Smooth muscle cell (in vitro differentiated cells): ENCODE results near the gene LTBP4. TPM values are rescaled to one million over a fixed set of nuclear protein-coding genes. Genes with fewer than 3 reads are reported as not detected.
A peak's percentile ranks its signal among the peaks of the same experiment; 100 is the strongest.

Source experiments
- DNase-seq: peaks from one replicate; lab custom pipeline; 2025; ENCODE audit not compliant: unreplicated experiment; lab: John Stamatoyannopoulos, UW
- H2AFZ ChIP-seq: fragments of 200-600 bp; sonication (generic); 2 replicates; pipeline ENCODE4 v1.6.0; 2016; ENCODE audit warnings: antibody characterized with exemption, low read depth, mild to moderate bottlenecking
- H3F3A ChIP-seq: fragments of 200-600 bp; sonication (generic); 2 replicates; pipeline ENCODE4 v1.6.0; 2017; ENCODE audit warnings: antibody characterized with exemption, low read depth
- H3K27ac ChIP-seq: fragments of 200-600 bp; sonication (generic); 2 replicates; pipeline ENCODE4 v1.5.1; 2016; ENCODE audit warnings: low read depth, mild to moderate bottlenecking
- H3K27me3 ChIP-seq: fragments of 200-600 bp; sonication (generic); 2 replicates; pipeline ENCODE4 v1.6.1; 2016; ENCODE audit warnings: low read depth, mild to moderate bottlenecking
- H3K36me3 ChIP-seq: fragments of 200-600 bp; sonication (generic); 2 replicates; pipeline ENCODE4 v1.5.1; 2016; ENCODE audit warnings: low read depth
- H3K4me1 ChIP-seq: fragments of 200-600 bp; sonication (generic); 2 replicates; pipeline ENCODE4 v1.5.1; 2016; ENCODE audit warnings: low read depth
- H3K4me2 ChIP-seq: fragments of 200-600 bp; sonication (generic); 2 replicates; pipeline ENCODE4 v1.6.0; 2016; ENCODE audit warnings: mild to moderate bottlenecking
- H3K4me3 ChIP-seq: fragments of 200-600 bp; sonication (generic); 2 replicates; pipeline ENCODE4 v1.5.1; 2016; ENCODE audit warnings: mild to moderate bottlenecking
- H3K79me2 ChIP-seq: fragments of 200-600 bp; sonication (generic); 2 replicates; pipeline ENCODE4 v1.6.0; 2016; ENCODE audit warnings: low read depth, mild to moderate bottlenecking
- H3K9ac ChIP-seq: fragments of 200-600 bp; sonication (generic); 2 replicates; pipeline ENCODE4 v1.6.0; 2016; ENCODE audit warnings: low read depth
- H3K9me3 ChIP-seq: fragments of 200-600 bp; sonication (generic); replicated peaks from 2 replicates; pipeline ENCODE4 v1.5.1; 2016; ENCODE audit warnings: low read depth
- H4K20me1 ChIP-seq: fragments of 200-600 bp; sonication (generic); 2 replicates; pipeline ENCODE4 v1.6.0; 2016; ENCODE audit warnings: low read depth
- CTCF ChIP-seq: fragments of 200-600 bp; sonication (generic); IDR thresholded peaks from 2 replicates; pipeline ENCODE4 v1.5.1; 2017; ENCODE audit warnings: borderline replicate concordance, mild to moderate bottlenecking, antibody characterized with exemption; ENCODE audit not compliant: insufficient read depth, poor library complexity, severe bottlenecking
- WGBS: methylation state at CpG from one replicate; pipeline ENCODE4 v1.1.7; 2016; ENCODE audit warnings: low lambda C conversion rate; 5-methylcytosine and 5-hydroxymethylcytosine counted together
- polyA plus RNA-seq: library from polyadenylated mRNA; unstranded; fragments of >200 nt; fragmentation: Nextera tagmentation; extraction: Ambion mirVana; gene quantifications from 2 replicates; pipeline ENCODE4 v1.2.1, GENCODE V29; 2016
- total RNA-seq: library from RNA; depleted of rRNA; stranded (reverse); fragments of >200 nt; gene quantifications from 2 replicates; pipeline ENCODE4 v1.2.3, GENCODE V29; 2014

LTBP4 gene
- total and polyA plus RNA-seq, 2 experiments from 2014 or later, result 38.5 to 188 TPM

GRCh38 chr19:40627486-40628279, 26.5 kb downstream of the LTBP4 start:
- H3K9ac ChIP-seq, result no peak overlapping the region
- WGBS, result 99% methylated on average over 39 of the region's 39 CpGs
- H3K4me3 ChIP-seq, result no peak overlapping the region
- H3K4me1 ChIP-seq, result peaks cover 9% of the 10 kb centered on the region
- H3K27me3 ChIP-seq, result no peaks in the 10 kb centered on the region
- no peaks in the 10 kb centered on the region for H3K79me2 ChIP-seq
- no peak for DNase-seq
- H3F3A ChIP-seq, result no peaks in the 10 kb centered on the region
- H3K36me3 ChIP-seq, result no peaks in the 10 kb centered on the region
- H2AFZ ChIP-seq, result no peak overlapping the region
- H4K20me1 ChIP-seq, result peaks cover 15% of the 10 kb centered on the region
- TF ChIP-seq CTCF, result no peak
- H3K4me2 ChIP-seq, result no peak overlapping the region
- H3K27ac ChIP-seq, result no peak overlapping the region
- no peaks in the 10 kb centered on the region for H3K9me3 ChIP-seq

- Histone ChIP-seq H3F3A (peaks cover 9% of the 10 kb centered on the region), H3K36me3 (no peaks in the 10 kb centered on the region), H3K4me1 (peaks cover 6% of the 10 kb centered on the region), H3K4me3 (no peak overlapping the region), H3K9me3 (no peaks in the 10 kb centered on the region), H3K79me2 (no peaks in the 10 kb centered on the region), H3K9ac (no peak overlapping the region), H2AFZ (no peak overlapping the region), H3K27me3 (no peaks in the 10 kb centered on the region), H3K4me2 (no peak overlapping the region), H3K27ac (no peak overlapping the region), H4K20me1 (peaks cover 3% of the 10 kb centered on the region)
- TF ChIP-seq CTCF, result no peak
- no peak for DNase-seq
- WGBS, result 100% methylated on average over 16 of the region's 42 CpGs
These were observed 28.2 kb downstream of the LTBP4 start for GRCh38 chr19:40629346-40629745.

- no peaks in the 10 kb centered on the region for H3K79me2 ChIP-seq
- H3K27ac ChIP-seq, result peak overlapping the region; percentile 36
- peak overlapping the region; percentile 18 for H3K4me2 ChIP-seq
- H2AFZ ChIP-seq, result no peak overlapping the region
- peaks cover 9% of the 10 kb centered on the region for H3F3A ChIP-seq
- H3K9ac ChIP-seq, result no peak overlapping the region
- WGBS, result 60% methylated on average over 16 of the region's 16 CpGs
- no peaks in the 10 kb centered on the region for H3K36me3 ChIP-seq
- no peaks in the 10 kb centered on the region for H3K9me3 ChIP-seq
- H3K4me3 ChIP-seq, result no peak overlapping the region
- H3K4me1 ChIP-seq, result peaks cover 6% of the 10 kb centered on the region
- no peak for TF ChIP-seq CTCF
- no peaks in the 10 kb centered on the region for H3K27me3 ChIP-seq
- DNase-seq, result no peak
- H4K20me1 ChIP-seq, result no peaks in the 10 kb centered on the region
These were observed 29.5 kb downstream of the LTBP4 start for GRCh38 chr19:40630571-40631160.
